Measurements from ENCODE around the gene GON7.

GRCh38 chr14:93246534-93246933 lies 39.7 kb upstream of the GON7 start:
- TF ChIP-seq POLR2AphosphoS5 (IDR thresholded peaks at IDR 0.05) (no peak), CTCF (IDR thresholded peaks at IDR 0.05 in 8 of 11, conservative IDR thresholded peaks at IDR 0.05 in 3 of 11) (no peak)

Data from spleen (tissue), 7 donors.